Measurements from ENCODE around the gene SC5D.

Gene SC5D, protein sequence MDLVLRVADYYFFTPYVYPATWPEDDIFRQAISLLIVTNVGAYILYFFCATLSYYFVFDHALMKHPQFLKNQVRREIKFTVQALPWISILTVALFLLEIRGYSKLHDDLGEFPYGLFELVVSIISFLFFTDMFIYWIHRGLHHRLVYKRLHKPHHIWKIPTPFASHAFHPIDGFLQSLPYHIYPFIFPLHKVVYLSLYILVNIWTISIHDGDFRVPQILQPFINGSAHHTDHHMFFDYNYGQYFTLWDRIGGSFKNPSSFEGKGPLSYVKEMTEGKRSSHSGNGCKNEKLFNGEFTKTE

DNA sequence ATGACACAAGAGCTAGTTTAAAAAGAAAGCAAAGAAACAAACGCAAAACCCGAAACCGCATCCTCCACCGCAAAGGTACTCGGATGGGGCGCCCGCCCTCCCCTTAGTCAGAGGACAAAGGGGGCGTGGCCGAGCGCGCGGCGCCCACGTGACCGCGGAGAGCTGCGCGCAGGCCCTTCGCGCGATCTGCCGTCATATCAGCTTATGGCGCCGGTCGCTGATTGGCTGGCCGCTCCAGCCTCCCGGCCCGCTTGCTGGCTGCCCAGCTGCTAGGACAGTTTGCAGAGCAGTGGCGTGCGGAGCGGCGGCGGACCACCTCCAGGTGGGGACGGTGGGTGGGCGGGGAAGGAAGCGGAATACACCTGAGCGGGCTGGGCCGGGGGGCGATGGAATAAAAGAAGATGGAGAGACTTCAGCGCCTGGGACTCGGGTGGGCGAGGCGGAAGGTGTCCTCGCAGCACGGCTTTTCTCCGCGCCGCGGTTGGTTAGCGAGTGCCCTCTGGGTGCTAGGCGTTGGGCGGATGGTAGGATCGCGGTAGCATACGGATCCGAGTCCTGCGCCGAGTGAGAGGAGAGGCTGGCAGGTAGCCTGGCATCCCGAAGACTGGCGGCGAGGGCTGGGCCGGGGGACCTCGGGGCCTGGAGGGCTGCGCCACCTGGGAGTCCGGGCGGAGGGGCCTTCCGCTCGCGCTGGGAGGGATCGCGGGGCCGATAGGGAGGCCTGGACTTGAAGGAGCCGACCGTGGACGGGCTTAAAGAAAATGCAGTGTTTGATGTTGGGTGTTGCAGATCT lies at the start of gene SC5D:
Gene SC5D (plus strand): TSS at position 277 of the 793 bp plus-strand sequence. CDS start 10,605 bp downstream, outside the sequence.
- DNase-seq (ENCODE audit: low read depth) = peak; percentile 90

DNA sequence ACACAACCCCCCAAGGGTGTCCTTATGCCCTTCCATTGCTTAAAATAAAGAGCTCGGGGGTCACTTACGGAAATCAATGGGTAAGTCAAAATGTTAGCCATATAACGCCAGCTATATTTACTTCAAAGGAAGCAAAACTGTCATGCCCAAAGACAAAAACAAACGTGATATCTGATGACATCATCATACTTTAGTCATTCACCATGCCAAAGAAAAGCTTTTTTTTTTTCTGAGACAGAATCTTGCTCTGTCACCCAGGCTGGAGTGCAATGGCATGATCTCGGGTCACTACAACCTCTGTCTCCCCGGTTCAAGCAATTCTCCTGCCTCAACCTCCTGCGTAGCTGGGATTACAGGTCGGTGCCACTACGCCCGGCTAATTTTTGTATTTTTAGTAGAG lies 47.7 kb upstream of the SC5D start:
- no peak for DNase-seq (ENCODE audit: low read depth)

DNA sequence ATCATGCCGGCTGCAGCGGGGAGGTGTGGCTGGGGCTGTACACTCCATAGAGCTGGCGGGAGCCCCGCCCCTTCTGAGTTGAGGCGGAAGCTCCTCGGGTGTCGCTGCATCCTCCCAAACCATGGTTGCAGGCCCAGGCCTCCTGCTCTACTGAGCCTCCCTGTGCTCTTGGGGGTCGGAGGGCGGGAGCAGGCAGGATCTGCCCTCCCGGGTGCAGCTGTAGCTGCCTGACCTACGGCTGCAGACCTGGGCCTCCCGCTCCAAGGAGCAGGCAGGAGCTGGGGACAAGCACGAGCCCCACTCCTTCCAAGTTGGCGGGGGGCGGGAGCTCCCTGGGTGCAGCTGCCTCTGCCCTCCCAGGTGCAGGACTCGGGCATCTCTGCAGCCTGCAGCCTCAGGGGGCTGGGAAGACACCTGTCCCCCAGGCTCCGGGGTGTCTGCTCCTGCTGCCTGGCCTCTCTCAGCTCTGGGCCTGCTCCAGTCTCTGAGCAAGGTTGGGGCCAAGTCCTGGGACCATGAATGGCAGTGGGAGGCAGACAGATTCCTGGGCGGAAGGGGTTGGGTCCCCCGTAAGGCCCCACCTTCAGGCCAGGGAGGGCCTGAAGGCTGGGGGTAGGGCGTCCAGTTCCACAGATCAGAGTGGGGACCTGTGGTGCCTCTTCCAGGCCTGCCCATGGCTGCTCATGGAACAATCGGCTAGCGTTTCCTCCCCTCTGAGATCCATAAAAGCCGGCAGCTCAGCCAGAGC lies 46.4 kb upstream of the SC5D start:
- DNase-seq (ENCODE audit: low read depth) = no peak

DNA sequence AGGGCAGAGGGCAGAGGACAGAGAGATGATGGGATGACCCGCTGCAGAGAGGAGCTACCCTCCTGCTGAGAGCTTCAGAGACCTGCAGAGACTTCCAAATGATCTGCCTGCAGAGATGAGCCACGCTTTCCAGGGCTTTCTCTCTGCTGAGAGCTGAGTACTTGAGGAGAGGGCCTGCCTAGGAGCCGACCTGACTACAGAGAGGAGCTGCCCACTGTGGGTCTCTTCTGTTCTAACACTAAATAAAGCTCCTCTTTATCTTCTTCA lies 45.9 kb upstream of the SC5D start:
- DNase-seq (ENCODE audit: low read depth) = no peak

DNA sequence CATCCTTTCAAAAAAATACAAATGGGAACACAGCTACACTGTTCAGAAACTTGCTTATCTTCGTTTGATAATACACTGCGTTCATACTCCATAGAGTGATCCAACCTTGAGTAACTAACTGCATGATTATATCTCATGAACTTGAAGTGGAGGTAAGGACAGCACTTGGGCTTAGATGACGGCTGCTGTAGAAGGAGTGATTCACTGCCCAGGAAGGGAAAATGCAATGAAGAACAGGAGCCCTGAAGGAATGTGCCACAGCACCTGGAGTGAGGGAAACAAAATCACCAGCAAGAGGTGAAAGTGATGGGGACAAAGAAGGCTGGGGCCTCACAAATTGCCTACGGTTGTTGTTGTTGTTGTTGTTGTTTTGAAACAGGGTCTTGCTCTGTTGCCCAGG lies 44.1 kb upstream of the SC5D start:
- DNase-seq (ENCODE audit: low read depth) = no peak

DNA sequence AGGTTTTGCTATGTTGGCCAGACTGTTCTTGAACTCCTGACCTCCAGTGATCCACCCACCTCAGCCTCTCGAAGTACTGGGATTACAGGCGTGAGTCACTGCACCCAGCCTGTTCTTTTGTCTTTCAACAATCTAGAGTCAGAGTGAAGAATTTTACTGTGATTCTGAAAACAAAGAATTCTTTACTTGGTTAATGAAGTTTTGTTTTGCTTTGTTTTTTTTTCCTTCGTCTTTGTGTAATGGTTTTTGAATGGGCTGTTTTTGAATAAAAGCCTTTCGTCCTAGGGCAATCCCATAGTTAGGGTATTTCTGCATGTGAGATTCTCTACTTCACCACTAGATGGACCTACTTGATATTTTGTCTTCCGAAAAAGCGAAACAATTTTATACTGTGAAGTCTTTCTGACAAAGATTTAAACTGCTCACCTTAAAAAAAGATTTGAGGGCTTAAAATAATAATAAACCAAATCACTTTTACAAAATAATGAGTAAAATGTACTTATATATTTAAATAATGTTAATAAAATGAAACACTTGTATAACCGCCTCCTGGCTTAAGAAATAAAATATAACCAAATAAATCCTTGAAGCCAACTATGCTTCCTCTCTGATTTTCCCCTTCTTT lies 43.4 kb upstream of the SC5D start:
- DNase-seq (ENCODE audit: low read depth) = no peak

DNA sequence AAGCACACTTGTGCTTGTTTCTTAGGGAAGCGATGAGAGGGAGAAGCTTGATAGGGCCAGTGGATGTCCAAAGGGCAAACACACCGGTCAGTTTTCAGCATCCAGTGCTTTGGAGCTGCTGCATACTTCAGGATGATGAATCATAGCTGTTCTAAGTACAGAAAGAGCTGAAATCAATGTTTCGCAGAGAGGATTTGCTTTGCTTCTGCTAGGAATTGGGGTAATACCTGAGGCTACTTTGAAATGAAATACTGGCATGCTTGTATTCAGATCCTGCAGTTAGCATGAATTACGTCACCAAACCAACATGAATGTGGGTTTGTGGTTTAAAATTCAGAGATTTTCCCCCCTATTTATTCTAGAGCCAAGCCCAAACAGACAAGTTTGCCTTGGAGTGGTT lies 41.7 kb upstream of the SC5D start:
- DNase-seq (ENCODE audit: low read depth) = no peak

DNA sequence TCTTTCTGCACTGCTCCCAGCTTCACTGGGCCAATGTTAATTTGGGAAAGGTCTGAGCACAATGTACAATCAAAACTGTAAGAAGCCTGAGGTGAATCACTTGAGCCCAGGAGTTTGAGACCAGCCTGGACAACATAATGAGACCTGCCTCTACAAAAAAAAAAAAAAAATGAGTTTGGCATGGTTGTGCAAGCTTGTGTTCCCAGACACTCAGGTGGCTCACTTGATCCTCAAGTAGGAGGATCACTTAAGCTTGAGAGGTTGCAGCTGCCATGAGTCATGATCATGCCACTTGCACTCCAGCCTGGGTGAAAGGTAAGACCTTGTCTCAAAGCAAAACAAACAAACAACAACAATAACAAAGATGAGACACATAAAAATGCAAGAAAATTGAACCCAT lies 38.6 kb upstream of the SC5D start:
- DNase-seq (ENCODE audit: low read depth) = no peak

DNA sequence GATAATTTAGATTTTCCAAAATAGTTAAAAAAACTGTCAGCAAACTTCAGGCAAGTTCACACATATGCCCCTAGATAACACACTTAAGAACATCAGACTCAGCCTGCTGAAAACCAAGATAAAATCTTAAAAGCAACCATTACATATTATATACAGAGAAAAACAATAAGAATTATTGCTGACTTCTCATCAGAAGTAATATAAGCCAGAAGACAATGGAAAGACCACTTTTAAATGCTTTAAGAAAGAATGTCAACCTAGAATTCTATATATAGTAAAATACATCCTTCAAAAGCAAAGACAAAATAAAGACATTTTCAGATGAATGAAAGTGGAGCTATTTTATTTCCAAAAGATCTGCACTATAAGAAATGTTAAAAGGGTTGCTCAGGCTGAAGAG lies 37.8 kb upstream of the SC5D start:
- no peak for DNase-seq (ENCODE audit: low read depth)

DNA sequence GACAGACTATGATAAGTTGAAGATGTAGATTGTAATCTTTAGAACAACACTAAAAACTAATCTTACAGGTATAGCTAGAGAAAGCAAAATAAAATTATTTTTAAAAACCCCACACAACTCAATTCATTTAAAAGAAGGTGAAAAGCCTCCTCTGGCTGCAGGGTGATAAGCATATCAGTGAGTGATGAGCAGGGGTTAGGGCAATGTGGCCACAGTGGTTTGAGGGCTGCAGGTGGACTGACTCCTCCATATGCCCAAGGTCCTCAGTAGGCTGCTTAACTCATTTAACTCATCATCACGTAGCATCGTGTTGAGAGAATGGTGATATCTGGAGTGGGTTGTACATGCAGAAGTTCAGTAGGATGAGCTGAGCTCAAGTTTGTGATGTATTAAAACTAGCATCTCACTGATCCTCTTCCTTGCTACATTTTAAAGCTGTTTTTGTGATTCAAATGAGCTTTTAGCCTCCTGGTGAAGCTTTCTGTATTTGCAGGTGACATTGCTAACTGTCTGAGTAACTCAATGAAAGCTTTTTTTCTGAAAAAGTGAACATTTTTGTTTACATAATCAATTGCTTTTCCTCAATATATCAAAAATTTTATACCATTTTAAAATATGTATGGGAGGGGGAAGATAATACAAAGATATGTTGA lies 37.0 kb upstream of the SC5D start:
- no peak for DNase-seq (ENCODE audit: low read depth)

DNA sequence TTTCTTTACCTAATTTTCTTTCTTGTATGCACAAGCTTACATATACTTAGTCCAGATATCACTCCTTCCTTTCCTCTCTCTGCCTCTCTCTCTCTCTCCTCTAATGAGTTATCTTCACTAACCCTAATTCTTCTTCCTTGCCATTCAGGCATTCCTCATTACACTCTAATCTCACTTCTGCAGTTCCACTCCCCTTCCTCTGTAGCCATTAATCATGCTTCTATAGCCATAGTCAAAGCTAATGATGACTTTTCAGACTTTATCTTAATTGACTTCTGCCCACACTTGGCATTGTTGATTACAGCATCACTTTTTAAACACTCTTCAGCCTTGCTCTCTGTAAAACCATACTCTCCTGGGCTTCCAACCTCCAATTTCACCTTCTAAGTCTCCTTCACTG lies 35.3 kb upstream of the SC5D start:
- DNase-seq (ENCODE audit: low read depth) = no peak

DNA sequence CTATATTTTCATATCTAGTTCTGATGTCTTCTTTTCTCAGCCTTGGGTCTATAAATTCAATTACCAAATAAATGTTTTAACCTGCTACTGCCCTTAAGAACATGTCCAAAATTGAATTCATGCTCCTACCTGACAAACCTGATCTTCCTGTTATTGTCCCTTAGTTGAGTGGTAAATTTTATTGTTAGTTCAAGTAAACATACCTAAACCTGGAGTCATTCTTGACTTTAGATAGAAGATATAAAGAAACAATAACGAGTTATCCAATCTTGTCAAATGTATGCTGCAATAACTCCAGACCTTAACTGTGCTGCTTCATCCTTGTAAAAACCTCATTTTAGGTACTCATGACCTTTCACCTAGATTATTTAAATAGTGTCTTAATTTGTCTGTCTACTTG lies 34.6 kb upstream of the SC5D start:
- DNase-seq (ENCODE audit: low read depth) = no peak

DNA sequence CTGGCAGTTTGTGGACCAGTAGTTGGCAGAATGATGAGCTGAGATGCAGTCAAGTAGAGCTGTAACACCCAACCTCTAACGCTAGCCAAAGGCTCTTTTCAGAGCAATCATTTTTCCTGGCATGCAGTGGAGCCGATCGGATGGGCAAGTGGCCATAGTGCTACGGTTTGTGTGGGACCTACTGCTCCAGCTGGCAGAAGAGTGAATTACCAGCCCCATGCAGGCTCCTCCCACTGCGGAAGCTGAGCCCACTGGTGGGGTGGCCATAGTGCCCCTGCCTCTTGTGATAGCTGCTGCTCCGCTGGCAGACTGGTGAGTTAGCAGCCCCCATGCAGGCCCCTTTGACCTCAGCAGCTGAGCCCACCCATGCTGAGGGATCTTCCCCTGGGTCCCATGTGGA lies 27.0 kb upstream of the SC5D start:
- DNase-seq (ENCODE audit: low read depth) = no peak

DNA sequence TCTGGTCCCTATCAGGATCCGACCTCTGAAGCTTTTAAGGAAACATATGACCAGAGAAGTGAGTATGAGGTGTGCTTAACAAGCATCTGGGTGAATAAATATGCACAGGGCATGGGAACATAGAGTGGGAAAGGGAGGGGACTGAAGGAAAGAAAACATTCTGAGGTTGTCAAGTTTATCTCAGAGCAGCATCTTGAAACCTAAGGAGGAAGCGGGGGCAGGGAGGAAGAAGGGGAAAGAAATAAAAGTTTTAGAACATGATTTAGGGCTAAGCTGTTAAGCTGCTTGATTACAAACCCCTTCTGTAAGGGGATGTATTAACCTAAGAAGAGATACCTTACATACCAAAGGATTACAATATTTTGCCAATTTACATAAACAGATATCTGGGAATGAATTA lies 24.0 kb upstream of the SC5D start:
- DNase-seq (ENCODE audit: low read depth) = no peak

DNA sequence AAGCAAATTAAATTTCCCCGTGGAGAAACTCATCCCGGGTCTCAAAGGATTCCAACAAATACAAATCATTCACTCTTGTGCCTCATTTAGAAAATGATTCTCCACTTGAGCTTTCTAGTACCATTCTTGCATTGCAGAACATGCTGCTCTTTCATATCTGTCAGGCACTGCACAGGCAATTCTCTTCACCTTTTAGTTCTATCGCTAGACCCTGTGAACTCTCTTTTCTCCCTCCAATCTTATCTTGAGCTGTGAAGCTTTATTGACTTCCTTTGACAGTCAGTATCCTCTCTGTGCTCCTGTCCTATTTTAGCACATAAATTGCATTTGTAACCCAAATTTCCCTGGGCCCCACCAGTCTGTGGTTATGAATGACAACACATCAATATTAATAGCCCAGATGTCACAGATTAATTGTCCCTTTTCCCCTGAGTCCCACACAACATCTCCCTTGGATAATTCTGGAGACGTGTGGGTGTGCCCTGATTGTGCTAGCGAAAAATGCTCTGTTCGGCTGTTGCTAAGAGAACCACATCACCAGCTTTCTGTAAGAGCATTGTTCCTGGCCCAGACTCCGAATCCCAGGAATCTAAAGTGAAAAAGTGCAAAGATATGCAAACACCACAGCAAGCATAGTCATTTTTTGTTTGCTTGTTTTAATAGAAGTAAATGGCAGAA lies 22.4 kb upstream of the SC5D start:
- no peak for DNase-seq (ENCODE audit: low read depth)

DNA sequence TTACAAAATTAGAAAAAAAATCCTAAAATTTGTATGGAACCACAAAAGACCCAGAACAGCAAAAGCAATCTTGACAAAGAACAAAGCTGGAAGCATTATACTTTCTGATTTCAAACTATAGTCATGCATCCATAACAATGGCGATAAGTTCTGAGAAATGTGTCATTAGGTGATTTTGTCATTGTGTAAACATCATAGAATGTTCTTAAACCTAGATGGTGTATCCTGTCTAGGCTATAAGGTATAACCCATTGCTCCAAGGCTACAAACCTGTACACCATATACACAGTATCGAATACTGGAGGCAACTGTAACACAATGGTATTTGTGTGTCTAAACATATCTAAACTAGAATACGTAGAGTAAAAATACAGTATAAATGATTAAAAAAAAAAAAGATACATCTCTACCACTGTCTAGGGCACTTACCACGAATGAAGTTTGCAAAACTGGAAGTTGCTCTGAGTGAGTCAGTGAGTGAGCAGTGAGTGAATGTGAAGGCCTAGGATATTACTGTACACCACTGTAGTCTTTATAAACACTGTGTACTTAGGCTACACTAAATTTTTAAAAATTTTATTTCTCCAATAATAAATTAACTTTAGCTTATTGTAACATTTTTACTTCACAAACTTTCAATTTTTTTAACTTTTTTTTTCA lies 18.1 kb upstream of the SC5D start:
- DNase-seq (ENCODE audit: low read depth) = no peak

DNA sequence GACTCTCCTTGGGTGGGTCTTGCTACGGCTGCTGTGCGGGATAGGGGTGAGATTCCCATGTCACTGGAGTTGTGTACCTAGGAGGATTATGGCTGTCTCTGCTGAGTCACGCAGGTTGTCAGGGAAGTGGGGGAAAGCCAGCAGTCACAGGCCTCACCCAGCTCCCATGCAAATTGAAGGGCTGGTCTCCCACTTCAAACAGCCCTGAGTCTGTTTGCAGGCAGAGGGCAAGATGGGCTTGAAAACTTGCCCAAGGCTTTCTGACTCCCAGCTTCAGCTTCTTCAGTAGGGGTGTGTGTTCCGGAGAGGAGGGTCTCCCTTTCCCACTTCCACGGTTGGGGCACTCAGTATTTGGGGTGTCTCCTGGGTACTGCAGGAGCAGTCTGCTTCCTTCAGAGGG lies 10.9 kb upstream of the SC5D start:
- no peak for DNase-seq (ENCODE audit: low read depth)

DNA sequence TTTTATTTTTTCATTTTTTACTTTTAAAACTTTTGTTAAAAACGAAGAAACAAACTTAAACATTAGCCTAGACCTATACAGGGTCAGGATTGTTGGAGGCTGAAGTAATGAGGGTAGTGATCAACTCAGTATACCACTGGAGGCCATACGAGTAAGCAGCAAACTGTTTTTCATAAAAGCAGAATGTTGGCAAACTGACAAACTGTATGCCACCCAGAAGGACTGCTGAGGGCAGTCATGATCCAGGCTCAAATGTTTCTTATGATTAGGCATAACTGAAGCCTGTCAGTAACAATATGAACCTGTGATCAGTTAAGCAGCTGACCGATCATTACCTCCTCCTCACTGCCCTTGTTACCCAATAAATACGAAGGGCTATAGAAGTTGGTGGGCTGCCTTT lies 10.2 kb upstream of the SC5D start:
- no peak for DNase-seq (ENCODE audit: low read depth)

DNA sequence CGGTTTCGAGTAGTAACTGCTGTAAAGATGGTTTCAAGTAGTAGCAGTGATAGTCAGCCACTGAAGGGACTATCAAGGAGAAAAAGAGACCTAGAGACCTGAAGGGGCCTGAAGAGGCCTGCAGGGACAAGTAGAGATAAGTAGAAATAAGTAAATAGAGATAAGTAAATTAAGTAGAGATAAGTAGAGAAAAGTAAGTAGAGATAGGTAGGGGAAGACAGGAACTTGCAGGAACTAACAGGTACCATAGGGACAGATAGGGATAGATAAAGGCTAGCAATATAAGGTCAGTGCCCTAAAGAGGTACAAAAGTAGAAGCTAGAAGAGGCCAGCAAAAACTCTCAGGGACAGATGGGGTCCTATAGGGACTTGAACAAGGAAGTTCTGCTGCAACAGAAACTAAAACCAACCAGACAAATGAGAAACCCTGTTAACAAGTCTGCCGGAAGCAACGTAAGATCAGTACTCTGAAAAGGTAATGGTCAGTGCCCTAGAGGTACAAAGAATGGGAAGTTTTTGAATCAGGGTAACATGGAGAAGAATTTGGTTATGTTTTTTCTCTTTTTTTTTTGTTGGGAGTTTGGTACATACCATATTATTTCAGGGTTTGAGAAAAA lies 9.6 kb upstream of the SC5D start:
- no peak for DNase-seq (ENCODE audit: low read depth)

DNA sequence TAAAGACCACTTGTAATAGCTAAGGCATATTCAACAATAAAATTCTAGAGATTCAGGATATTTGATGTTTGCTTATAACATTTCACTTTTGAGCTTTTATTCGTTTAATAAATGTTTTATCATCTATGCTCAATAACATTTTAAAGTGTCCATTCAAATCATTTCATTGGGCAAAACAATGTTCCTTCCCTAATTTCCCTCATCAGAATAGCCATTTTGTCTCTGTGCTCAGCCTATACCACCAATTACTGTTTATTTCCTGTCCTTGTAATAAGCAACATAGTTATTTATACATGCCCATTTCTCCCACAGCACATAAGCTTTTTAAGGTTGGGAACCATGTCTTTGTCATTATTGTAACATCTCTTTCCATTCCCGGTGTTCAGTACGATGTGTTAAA lies 1.3 kb upstream of the SC5D start:
- no peak for DNase-seq (ENCODE audit: low read depth)

All from stimulated activated CD8-positive, alpha-beta memory T cell treated with anti-CD3 and anti-CD28 coated beads, Interleukin-12 subunit alpha, Interleukin-12 subunit beta, amount 100 ng/mL, for 4 hours (primary cell).